ENCODE data around the gene ZNF334.

The ZNF334 gene

DNA sequence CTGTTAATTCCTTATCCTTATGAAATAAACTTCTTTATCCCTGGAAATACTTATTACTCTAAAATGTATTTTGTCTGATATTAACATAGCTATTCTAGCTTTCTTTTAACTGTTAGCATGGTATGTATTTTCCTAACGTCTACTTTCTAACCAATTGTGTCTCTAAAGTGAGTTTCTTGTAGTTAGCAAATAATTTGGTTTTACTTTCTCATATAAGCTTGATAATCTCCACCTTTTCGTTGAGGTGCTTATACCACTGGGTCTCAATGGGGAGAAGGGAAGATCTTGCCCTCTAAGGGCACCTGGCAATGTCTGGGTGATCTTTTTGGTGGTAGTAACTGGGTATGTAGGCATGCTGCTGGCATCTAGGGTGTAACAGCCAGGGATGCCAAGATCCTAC is 25.7 kb downstream of the ZNF334 start:
- no peak overlapping the region for H3K4me3 ChIP-seq (ENCODE audit: low read depth, low read length)
- TF ChIP-seq, protein P1, sequence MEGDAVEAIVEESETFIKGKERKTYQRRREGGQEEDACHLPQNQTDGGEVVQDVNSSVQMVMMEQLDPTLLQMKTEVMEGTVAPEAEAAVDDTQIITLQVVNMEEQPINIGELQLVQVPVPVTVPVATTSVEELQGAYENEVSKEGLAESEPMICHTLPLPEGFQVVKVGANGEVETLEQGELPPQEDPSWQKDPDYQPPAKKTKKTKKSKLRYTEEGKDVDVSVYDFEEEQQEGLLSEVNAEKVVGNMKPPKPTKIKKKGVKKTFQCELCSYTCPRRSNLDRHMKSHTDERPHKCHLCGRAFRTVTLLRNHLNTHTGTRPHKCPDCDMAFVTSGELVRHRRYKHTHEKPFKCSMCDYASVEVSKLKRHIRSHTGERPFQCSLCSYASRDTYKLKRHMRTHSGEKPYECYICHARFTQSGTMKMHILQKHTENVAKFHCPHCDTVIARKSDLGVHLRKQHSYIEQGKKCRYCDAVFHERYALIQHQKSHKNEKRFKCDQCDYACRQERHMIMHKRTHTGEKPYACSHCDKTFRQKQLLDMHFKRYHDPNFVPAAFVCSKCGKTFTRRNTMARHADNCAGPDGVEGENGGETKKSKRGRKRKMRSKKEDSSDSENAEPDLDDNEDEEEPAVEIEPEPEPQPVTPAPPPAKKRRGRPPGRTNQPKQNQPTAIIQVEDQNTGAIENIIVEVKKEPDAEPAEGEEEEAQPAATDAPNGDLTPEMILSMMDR (IDR thresholded peaks at IDR 0.05; ENCODE audit: borderline replicate concordance, insufficient read depth, low read depth, low read length): no peak

DNA sequence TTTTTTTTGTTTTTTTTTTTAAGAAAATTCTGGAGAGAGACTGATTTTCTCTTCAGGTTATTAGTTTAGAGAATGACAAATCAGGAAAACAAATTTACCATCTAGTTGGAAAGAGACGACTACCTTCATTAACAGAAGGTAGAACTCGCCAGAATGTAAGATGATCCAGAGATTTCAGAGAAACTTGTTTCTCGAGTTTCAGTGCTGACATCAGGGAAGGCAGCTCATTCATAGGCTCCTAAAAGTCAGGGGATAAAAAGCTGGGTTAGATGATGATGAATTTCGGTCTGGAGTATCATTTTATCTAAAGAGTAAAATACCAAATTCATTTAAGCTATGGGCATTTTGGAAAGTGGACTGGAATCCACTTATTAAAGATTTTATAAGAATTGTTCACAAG is 27.9 kb downstream of the ZNF334 start:
- no peak overlapping the region for H3K4me3 ChIP-seq (ENCODE audit: low read depth, low read length)
- TF ChIP-seq, protein P1 (IDR thresholded peaks at IDR 0.05; ENCODE audit: borderline replicate concordance, insufficient read depth, low read depth, low read length): no peak

DNA sequence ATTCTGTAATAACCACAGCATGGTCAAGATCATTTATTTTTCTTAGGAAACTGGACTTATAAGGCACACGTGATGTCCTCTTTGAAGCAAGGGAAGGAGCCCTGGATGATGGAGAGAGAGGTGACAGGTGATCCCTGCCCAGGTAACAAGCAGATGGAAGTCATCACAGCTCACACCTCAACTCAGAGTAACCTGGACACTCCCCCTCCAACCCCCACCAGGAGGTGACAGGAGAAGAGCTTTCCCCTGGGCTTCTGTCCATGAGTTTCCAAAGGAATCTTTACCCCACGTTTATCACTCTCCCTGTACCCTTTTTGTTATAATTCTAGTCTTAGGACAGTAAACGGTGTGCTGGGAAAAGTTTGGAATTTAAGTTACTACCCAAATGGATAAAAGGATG is 28.4 kb downstream of the ZNF334 start:
- TF ChIP-seq, protein P1 (IDR thresholded peaks at IDR 0.05; ENCODE audit: borderline replicate concordance, insufficient read depth, low read depth, low read length): no peak
- H3K4me3 ChIP-seq (ENCODE audit: low read depth, low read length): no peak overlapping the region

DNA sequence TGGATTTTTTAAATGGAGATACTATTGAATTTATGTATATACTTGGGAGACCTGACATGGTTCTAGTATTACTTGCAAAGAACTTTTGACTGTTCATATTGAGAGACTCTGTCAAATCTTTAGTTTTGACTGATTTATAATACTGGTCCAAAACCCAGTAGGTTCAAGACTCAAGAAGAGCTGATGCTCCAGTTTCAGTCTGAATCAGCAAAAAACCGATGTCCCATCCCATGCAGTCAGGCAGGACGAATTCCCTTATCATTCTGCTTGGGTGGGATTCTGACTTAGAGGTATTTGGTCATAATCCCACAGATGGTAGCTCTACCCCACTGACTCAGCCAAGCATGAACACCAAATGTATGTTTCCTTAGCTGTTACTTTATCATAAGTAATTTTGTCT is 29.5 kb downstream of the ZNF334 start:
- TF ChIP-seq, protein P1 (IDR thresholded peaks at IDR 0.05; ENCODE audit: borderline replicate concordance, insufficient read depth, low read depth, low read length): no peak
- no peak overlapping the region for H3K4me3 ChIP-seq (ENCODE audit: low read depth, low read length)

DNA sequence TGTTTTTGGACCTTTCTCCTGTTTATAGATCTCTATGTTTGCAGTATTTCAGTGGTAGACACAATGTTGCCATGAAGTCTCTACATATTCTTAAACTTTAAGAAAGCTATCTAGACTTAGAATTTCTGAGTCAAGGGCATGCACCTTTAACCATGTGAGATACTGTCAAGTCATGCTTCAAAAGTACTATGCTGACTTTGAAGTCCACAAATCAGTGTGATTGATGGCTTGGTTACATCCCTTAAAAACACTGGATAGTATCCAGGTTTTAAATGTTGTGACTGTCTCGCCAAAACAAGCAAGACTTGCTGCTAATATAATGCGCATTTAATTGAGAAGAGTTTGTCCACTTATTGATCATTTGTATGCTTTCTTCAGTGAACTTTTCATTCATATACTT is 30.5 kb downstream of the ZNF334 start:
- no peak overlapping the region for H3K4me3 ChIP-seq (ENCODE audit: low read depth, low read length)
- TF ChIP-seq, protein P1 (IDR thresholded peaks at IDR 0.05; ENCODE audit: borderline replicate concordance, insufficient read depth, low read depth, low read length): no peak

DNA sequence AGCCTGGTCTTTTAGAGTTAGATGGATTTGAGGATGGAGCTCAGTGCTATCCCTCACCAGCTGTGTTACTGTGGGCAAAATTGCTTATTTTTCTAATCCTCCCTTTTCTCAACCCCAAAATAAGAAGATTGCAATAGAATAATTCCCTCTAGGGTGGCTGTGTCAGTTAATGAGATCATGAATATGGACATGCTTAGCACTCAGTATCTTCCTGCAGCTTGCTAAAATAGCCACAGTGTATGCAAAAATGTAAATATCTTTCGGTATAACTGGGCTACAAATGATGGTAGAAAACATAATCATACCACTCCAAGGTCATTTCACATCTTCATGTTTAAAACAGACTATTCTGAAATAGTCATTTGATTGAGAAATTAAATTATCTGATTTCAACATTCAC is 35.7 kb downstream of the ZNF334 start:
- TF ChIP-seq, protein P1 (IDR thresholded peaks at IDR 0.05; ENCODE audit: borderline replicate concordance, insufficient read depth, low read depth, low read length): no peak
- no peak overlapping the region for H3K4me3 ChIP-seq (ENCODE audit: low read depth, low read length)

DNA sequence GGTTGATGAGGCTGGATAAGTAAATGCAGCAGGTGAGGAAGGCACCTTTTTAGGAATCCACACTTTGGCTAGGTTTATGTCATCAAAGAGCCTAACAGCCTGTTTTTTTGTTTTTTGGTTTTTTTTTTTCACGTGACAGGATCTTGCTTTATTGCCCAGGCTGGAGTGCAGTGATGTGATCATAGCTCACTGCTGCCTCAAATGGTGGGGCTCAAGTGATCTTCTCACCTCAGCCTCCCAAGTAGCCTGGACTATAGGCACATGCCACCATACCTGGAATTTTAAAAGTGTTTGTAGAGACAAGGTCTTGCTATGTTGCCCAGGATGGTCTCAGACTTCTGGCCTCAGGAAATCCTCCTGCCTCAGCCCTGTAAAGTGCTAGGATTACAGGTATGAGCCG is 36.1 kb downstream of the ZNF334 start:
- TF ChIP-seq, protein P1 (IDR thresholded peaks at IDR 0.05; ENCODE audit: borderline replicate concordance, insufficient read depth, low read depth, low read length): no peak
- no peak overlapping the region for H3K4me3 ChIP-seq (ENCODE audit: low read depth, low read length)
